Stimulated activated CD4-positive, alpha-beta T cell treated with anti-CD3 and anti-CD28 coated beads, Interleukin-12 subunit alpha, Interleukin-12 subunit beta, amount 100 ng/mL, for 24 hours (primary cell): ENCODE results near the gene NTN5.
"Not testable (repeated sequence)": the region's sequence is repeated elsewhere in the genome, so short reads cannot be mapped to it uniquely, and the experiment has no call there.

Source experiments
- DNase-seq, 2 experiments: peaks; one replicate each; pipeline ENCODE4 v3.0.0-alpha.2; 2020; ENCODE audit warnings: low read depth in 2 of 2

NTN5 gene

DNA sequence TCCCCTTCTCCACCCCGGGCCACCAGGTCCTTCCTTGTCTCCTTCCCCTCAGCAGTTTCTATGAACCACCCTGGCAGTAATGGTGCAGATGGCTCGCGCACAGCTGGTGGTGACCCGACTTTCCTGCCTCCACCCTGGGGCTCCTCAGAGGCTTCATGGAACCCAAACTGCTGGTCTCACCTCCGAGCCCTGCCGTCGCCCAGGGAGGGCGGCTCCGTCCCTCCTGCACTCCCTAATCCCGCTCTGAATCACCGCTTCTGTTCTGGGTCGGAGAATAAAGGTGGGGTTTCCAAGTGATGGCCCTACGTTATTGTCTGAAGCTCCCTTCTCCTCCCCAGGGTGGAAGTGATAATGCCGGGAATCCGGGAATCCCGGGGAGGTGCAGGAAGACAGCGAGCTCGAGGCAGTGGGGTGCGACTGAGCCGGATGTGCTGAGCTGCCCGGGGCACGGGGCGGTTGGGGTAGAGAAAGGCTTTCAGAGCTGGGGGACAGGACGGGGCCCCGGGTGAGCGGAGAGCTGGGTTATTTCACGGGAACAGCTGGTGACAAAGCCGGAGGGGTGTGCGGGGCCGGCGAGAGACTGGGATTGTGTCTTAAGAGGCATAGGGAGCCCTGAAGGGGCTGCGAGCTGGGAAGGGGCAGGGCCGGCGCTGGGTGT, 23.7 kb upstream of the NTN5 start:
- DNase-seq, result no peak

- DNase-seq, result no peak
These were observed 23.0 kb upstream of the NTN5 start, which contains the start of gene FUT2 for GRCh38 chr19:48695743-48696352. TSS of gene FUT2 (plus strand) at chr19:48695971. CDS start at chr19:48702957, 6,986 bp downstream.

GRCh38 chr19:48693629-48694028, 20.8 kb upstream of the NTN5 start:
- DNase-seq, result not testable (repeated sequence)

GRCh38 chr19:48689449-48689848, 16.6 kb upstream of the NTN5 start:
- DNase-seq, result no peak

DNA sequence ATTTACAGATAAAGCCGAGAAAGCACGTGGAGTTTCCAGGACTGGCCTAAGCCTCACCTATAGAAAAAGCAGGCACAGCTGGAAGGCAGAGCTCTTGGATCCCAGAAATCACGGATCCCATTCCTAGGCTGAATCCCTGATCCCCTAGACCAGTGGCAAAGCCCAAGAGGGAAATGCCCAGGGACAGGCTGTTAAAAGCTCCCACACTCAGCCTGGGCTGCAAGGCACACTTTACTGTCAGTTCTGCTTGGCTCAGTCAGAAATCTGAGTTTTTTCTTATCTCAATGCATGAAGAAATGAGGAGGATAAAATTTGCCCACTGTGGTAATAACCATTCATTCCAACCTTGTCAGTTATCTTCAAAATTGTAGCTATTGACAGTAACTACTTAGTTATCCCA, 15.0 kb upstream of the NTN5 start:
- DNase-seq, result no peak

GRCh38 chr19:48686637-48687036, 13.8 kb upstream of the NTN5 start:
- not testable (repeated sequence) for DNase-seq

DNA sequence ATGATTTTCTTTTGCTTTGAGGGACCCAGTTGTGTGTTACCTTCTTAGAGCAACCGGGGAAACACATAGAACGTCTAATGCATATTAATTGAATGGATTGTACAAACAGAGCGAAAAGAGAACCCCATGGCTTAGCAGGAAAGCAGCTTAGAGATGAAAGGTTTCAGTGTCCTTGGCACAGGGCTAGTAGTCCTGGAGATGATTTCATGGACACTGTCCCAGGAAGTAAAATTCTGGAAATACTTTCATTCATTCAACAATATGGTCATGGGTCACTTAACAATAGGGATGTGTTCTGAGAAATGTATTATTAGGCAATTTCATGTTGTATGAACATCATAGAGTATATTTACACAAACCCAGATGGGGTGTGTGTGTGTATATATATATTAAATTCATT, 13.3 kb upstream of the NTN5 start:
- no peak for DNase-seq

DNA sequence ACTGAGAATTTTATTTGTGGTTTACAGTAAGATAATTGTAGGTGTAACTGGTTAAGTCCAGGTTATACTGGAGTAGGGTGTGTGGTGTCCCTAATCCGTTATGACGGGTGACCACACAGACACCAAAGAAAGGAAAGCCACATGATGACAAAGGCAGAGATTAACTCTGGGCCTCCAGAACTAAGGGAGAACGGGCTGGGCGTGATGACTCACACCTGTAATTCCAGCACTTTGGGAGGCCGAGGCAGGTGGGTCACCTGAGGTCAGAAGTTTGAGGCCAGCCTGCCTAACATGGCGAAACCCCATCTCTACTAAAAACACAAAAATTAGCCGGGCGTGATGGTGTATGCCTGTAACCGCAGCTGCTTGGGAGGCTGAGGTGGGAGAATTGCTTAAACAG, 12.8 kb upstream of the NTN5 start:
- no peak for DNase-seq

DNA sequence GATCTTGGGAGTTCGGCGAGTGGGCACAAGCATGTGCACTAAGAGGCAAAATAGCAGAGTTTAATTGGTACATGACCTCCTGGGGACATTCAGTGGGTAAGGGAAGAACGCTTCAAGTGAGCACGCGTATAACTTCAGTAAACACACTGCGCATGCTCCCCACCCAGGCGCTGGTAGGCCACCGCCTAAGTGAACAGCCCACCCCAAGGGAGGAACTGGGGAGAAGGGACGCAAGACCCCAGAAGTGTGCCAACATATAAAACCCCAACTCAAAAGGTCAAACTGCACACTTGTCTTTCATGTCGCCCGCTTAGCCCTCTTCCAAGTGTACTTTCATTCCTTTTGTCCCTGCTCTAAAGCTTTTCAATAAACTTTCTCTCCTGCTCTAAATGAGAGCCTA, 10.5 kb upstream of the NTN5 start:
- DNase-seq, result peak in 1 of 2 experiments; percentile 9

DNA sequence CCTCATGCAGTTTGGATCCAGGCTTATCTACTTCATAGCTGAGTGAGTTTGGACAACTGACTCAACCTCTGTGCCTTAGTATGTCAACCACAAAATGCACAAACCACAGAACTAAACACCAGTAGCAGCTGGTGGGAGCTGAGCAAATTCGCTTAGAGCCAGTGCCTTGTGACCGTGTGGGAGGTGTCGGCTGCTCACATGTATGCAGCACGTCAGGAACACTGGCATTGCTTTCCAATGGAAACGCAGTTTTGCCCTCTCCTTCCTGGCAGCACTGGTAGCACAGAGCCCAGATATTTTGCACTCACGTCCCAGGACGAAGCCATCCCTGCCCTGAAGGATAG, 8.3 kb upstream of the NTN5 start:
- no peak for DNase-seq

- DNase-seq, result no peak
These were observed 7.8 kb upstream of the NTN5 start for GRCh38 chr19:48680436-48681126.

GRCh38 chr19:48680006-48680405, 7.2 kb upstream of the NTN5 start:
- not testable (repeated sequence) for DNase-seq

DNA sequence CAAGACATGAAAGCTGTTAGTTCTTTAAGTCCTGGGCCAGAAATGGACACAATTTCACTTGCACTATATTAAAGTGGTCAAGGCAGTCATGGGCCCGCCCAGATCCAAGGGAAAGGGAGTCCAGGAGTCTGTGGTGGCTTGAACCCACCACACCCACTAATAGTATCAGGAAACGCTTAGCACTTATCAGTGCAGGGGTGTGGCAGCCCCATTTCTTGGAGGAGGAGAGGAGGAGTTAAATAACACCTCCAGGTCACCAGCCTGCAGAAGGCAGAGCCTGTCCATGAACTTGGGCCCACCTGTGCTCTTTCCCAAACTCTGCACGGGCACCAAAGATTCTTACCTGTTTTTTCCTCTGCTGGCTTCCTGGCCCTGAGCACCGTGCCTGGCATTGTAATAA, 5.4 kb upstream of the NTN5 start:
- DNase-seq, result no peak

DNA sequence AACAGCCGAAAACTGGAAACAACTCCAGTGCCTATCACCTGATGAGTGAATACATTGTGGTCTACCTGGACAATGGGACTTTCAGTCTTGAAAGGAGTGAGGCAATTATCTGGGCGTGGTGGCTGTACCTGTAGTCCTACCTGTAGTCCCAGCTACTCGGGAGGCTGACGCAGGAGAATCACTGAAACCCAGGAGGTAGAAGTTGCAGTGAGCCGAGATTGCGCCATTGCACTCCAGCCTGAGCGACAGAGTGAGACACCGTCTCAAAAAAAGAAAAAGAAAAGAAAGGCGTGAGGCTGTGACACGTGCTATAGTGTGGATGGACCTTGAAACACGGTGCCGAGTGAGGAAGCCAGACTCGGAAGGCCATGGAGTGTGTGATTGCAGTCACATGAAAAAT, 4.1 kb upstream of the NTN5 start:
- DNase-seq, result no peak

DNA sequence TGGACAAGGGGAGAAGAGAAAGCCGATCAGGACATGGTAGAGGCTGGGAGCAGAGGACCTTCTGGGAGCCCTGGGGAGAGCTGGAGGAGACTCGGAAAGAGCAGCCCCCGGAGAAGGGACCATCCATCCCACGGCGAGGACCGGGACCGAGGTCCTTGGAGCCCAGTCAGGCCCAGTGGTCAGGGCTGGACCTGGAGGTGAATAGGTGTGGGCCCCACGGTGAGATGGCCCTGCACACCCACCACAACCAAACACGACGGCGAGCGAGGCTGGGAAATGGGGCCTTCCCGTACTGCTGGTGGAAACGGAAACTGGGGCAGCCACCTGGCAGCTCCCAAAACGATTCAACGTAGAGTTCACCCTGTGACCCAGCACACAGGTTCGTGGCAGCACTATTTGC, 3.7 kb upstream of the NTN5 start:
- DNase-seq, result no peak

GRCh38 chr19:48674921-48675824, 2.4 kb upstream of the NTN5 start:
- DNase-seq, result peak; percentile 44 to 70

DNA sequence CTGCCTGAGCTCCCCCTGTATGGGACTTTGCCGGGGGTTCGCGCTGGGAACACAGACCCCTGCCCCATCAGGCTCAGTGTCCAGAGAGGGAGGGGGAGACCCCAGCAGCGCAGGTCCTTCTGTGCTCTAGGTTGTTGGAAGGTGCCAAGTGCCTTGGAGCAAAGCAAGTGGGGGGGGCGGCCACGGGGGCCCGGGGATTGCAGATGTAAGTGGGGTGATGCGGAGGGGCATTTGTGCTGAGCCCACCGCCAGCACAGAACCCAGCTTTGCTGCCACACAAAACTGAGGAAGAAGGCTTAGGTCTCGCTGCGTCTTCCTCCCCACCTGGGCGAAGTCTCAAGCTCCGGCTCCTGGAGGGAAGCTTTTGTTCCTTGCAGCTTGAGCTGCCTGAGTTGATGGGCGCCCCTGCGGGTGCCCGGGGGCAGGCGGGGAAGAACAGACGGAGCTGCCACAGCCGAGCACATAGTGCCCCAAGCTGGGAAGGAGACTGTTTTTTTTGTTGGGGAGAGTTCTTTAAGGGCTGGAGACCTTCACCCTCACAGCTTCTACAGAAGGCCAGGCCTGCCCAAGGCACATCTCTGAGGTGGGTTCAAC, 1.5 kb upstream of the NTN5 start:
- DNase-seq, result no peak

DNA sequence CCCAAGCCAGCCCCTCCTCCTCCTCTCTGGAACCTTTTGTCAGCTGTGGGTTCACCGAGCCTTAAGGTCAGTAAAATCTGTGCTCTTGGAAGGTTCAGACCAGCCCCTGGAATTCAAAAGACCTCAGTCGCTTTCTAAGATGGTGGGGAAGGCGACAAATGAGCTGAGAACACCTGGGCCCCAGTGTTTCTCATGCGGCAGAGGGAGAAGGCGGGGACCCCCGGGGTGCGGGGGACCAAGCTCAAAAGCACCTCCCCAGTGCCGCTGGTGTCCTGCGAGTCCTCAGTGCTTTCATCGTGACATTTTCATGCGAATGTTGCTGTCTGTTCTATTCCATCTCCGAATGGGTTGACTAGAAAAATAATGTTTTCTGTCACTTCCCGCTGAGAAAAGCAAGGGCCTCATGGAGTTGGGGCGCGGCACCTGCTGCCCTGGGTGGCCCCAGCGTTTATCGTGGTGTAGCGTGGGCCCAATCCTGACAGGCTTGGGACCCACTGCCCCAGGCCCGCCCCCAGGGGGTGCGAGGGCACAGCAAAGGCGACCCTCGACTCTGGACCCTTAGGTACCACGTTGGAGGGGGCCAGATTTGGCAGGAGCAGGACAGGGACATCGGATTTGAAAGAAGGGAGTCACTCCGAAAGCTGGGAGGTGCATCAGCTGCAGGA, 751 bp upstream of the NTN5 start:
- DNase-seq, result no peak

- DNase-seq, result no peak
These were observed 1.3 kb downstream of the NTN5 start for GRCh38 chr19:48671446-48671995.

DNA sequence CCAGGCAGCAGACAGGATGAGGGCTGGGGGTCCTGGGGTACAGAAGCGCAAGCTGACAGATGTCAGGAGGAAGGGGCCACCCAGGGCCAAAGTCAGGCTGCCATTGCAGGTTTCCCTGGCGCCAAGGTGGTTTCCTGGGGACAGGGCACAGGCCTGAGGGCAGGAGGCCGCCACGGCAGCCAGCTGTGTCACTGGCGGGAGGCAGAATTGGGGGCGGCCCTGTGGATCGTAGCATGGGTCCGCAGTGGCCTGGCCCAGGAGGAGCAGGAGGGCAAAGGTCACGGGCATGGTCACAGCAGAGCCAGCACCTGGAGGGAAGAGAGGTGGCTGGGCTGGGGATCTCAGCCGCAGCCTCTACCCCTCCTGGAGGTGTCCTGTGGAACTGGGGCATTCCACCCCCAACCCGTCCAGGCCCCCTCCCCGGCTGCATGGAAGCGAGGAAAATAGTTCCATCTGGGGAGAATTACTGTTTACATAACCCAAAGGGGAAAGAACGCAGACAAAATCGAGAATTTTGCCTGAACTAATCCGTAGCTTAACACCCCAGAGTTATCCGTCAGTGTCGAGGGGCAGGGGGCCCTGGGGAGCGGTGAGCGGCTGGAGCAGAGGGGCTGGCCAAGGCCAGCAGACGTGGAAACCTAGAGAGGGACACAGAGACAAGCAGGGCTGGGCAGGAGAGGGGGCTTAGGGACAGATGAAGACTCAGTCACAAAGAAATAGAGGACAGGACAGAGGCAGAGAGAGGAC, 1.9 kb downstream of the NTN5 start:
- DNase-seq, result no peak
